Ectodermal cell (in vitro differentiated cells): ENCODE data around the gene KIT. TPM values are rescaled to one million over a fixed set of nuclear protein-coding genes. Genes with fewer than 3 reads are reported as not detected.
"Not testable (repeated sequence)": the region's sequence is repeated elsewhere in the genome, so short reads cannot be mapped to it uniquely, and the experiment has no call there.

Source experiments
- H3K27ac ChIP-seq: 2 replicates; pipeline ENCODE4 v1.7.0; 2013; ENCODE audit warnings: mild to moderate bottlenecking, low read depth, low read length; ENCODE audit not compliant: insufficient read depth, poor library complexity, severe bottlenecking
- H3K27me3 ChIP-seq: 2 replicates; pipeline ENCODE4 v1.7.0; 2013; ENCODE audit warnings: mild to moderate bottlenecking, low read length; ENCODE audit not compliant: insufficient read depth, control insufficient read depth, poor library complexity, severe bottlenecking
- H3K36me3 ChIP-seq: one replicate; pipeline ENCODE4 v1.7.0; 2013; ENCODE audit warnings: low read length; ENCODE audit not compliant: control insufficient read depth, insufficient read depth
- H3K4me1 ChIP-seq: one replicate; pipeline ENCODE4 v1.7.0; 2013; ENCODE audit warnings: low read length; ENCODE audit not compliant: control insufficient read depth, insufficient read depth
- H3K4me3 ChIP-seq: 2 replicates; pipeline ENCODE4 v1.7.0; 2013; ENCODE audit warnings: low read depth, low read length, control low read depth; ENCODE audit not compliant: insufficient read depth
- H3K9me3 ChIP-seq: 2 replicates; pipeline ENCODE4 v1.7.0; 2013; ENCODE audit warnings: mild to moderate bottlenecking, low read length, moderate library complexity; ENCODE audit not compliant: control insufficient read depth
- WGBS, 2 experiments: methylation state at CpG; one replicate each; pipeline ENCODE4 v1.1.7; 2013; ENCODE audit warnings: missing lambda C conversion rate in 2 of 2; 5-methylcytosine and 5-hydroxymethylcytosine counted together
- polyA plus RNA-seq, 4 experiments: library from polyadenylated mRNA; stranded (reverse); fragments of 50-300 nt; gene quantifications; one replicate each; pipeline ENCODE4 v1.2.3, GENCODE V29; 2013

Gene KIT
- 19.9 TPM for polyA plus RNA-seq (2013, experiment 1 of 4)
- polyA plus RNA-seq (2013, experiment 2 of 4): 19.5 TPM
- 20.8 TPM for polyA plus RNA-seq (2013, experiment 3 of 4)
- 22.2 TPM for polyA plus RNA-seq (2013, experiment 4 of 4)

DNA sequence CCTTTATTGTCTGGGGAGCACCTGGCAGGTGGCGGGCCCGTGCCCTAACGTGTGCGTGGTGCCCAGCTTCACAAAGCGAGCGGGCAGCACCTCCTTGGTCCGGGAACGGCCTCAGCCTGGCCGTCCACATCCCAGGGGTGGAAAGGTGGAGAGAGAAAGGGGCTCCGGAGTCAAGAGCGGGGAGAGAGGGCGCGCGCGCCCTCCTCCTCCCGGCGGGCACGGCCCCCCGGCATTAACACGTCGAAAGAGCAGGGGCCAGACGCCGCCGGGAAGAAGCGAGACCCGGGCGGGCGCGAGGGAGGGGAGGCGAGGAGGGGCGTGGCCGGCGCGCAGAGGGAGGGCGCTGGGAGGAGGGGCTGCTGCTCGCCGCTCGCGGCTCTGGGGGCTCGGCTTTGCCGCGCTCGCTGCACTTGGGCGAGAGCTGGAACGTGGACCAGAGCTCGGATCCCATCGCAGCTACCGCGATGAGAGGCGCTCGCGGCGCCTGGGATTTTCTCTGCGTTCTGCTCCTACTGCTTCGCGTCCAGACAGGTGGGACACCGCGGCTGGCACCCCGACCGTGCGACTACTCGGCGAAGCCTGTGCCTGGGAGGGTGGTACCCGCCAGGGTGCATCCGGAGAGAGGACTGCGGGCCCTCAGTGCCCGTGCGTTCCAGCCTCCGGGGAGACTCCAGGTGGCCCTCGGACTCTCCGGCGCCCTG is at the start of gene KIT:
TSS of gene KIT (plus strand) at position 407 of the 701 bp plus-strand sequence. CDS start at position 465, 58 bp downstream.
- 0 to 1% methylated on average over 71 to 72 of the region's 72 CpGs for WGBS, 2 experiments
- Histone ChIP-seq H3K27me3 (peaks cover 61% of the 10 kb centered on the region), H3K4me1 (peaks cover 16% of the 10 kb centered on the region), H3K27ac (no peak within 1 kb of the TSS), H3K36me3 (no peaks in the 10 kb centered on the region), H3K4me3 (peak within 1 kb of the TSS; percentile 70), H3K9me3 (no peaks in the 10 kb centered on the region)

DNA sequence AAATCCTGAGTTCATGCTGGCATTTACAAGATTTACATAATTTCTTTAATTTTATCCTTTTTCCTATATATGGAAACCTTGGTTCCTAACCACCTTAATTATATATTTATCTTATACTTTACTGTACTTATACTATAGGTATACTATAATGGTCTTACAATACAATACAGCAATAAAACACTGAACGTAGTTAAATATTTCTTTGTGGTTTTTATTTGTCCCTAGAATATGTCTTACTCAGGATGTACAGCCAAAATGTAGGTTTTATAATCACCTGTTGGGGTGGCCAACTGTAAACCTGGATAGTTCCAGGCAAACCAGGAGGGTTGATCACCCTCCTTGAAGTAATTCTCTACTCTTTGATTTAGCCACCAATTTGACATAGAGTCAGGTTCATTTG is 48.4 kb upstream of the KIT start:
- Histone ChIP-seq H3K9me3 (no peaks in the 10 kb centered on the region), H3K27me3 (no peaks in the 10 kb centered on the region), H3K4me1 (no peaks in the 10 kb centered on the region), H3K4me3 (no peak overlapping the region), H3K27ac (no peak overlapping the region), H3K36me3 (no peaks in the 10 kb centered on the region)
- 80 to 83% methylated on average over 1 of the region's 1 CpG for WGBS, 2 experiments

DNA sequence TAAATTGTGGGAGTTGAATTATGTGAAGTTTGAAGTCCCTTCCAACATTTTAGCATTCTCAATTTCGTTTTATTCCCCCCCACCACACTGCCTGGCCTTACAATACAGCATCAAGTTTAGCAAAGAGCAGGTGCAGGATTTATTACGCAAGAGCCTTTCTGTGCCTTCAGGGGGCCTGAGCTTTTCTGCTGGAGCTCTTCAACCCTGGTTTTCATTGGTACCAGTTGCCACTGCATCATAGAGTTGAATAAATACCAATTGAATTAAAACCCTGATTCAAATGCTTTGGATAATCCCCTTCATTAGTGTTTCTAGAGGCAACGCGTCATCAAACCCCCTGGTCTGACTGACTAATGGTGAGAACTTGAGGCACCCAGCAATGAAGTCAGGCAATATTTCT is 43.6 kb upstream of the KIT start:
- no peak overlapping the region for H3K4me3 ChIP-seq
- WGBS, 2 experiments: 81 to 85% methylated on average over 4 of the region's 4 CpGs

DNA sequence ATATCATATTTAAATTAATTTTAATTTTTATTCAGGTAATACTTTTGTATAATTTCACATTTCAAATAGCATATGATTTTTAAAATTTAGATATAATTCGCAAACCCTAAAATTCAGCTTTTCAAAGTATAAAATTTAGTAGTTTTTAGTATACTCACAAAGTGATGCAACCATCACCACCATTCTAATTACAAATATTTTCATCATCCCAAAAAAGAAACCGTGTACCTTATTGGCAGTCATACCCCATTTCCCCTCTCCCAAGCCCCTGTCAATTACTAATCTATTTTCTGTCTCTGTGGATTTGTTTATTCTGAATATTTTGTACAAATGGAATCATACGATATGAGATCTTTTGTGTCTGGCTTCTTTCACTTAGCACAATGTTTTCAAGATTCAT is 37.0 kb upstream of the KIT start:
- Histone ChIP-seq H3K36me3 (no peaks in the 10 kb centered on the region), H3K4me3 (no peak overlapping the region), H3K27me3 (no peaks in the 10 kb centered on the region), H3K27ac (no peak overlapping the region), H3K9me3 (no peaks in the 10 kb centered on the region), H3K4me1 (no peaks in the 10 kb centered on the region)
- 92% methylated on average over 2 of the region's 3 CpGs; no CpG with 5 or more reads in 1 of the 2 experiments for WGBS, 2 experiments

More for the DNA sequence above, 43.6 kb upstream of the KIT start:
- no peaks in the 10 kb centered on the region for H3K9me3 ChIP-seq
- H3K27ac ChIP-seq: no peak overlapping the region
- H3K36me3 ChIP-seq: no peaks in the 10 kb centered on the region
- H3K27me3 ChIP-seq: no peaks in the 10 kb centered on the region
- no peaks in the 10 kb centered on the region for H3K4me1 ChIP-seq

DNA sequence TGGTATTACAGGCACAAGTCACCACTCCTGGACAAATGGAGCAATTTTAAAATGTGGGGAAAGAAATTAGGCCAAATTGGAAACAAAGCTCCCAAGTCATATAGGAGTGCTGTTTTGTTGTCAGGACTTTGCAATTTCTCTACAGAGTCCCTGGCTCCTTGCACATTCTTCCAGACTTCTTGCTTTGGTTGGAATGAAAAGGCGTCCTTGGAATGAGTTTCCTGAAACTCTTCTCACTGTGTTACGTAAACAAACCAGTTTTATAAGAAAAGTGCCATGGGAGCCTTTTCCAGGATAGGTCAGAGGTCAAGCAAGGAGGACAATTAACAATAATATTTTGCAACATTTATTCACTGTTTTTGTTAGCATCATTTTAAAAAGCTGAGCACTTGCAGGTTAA is 32.4 kb upstream of the KIT start:
- Histone ChIP-seq H3K27me3 (no peaks in the 10 kb centered on the region), H3K9me3 (no peaks in the 10 kb centered on the region), H3K4me1 (no peaks in the 10 kb centered on the region), H3K27ac (no peak overlapping the region), H3K4me3 (no peak overlapping the region), H3K36me3 (no peaks in the 10 kb centered on the region)
- 74% methylated on average over 2 of the region's 2 CpGs; no CpG with 5 or more reads in 1 of the 2 experiments for WGBS, 2 experiments

DNA sequence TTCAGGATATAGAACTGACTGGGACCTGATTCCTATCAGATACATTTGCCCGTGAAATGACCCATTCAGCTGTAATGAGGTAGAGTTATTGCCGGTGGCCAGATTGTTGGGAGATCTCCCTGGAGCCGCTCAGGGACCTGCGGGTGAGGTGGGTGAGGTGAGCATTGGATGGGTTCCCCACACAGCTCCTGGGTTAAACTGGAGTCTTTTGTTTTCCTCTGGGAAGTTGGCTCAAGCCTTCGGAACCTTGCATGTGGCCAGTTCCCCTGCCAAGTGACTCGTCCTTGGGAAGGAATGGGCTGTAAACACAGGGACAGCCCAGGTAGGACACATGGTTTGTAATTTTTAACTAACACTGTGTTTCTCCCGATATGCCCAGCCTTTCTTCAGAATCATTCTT is 31.6 kb upstream of the KIT start:
- Histone ChIP-seq H3K9me3 (no peaks in the 10 kb centered on the region), H3K27ac (no peak overlapping the region), H3K4me1 (no peaks in the 10 kb centered on the region), H3K4me3 (no peak overlapping the region), H3K36me3 (no peaks in the 10 kb centered on the region), H3K27me3 (no peaks in the 10 kb centered on the region)
- 89% methylated on average over 7 of the region's 7 CpGs for WGBS, 2 experiments

DNA sequence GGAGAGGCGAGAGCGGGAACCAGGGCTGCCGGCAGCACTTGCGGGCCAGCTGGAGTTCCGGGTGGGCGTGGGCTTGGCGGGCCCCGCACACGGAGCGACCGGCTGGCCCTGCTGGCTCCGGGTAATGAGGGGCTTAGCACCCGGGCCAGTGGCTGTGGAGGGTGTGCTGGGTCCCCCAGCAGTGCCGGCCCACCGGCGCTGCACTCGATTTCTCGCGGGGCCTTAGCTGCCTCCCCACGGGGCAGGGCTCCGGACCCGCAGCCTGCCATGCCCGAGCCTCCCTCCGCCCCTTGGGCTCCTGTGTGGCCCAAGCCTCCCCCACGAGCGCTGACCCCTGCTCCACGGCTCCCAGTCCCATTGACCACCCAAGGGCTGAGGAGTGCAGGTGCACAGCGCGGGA is 25.2 kb upstream of the KIT start:
- Histone ChIP-seq H3K27ac (no peak overlapping the region), H3K4me3 (no peak overlapping the region), H3K9me3 (no peaks in the 10 kb centered on the region), H3K4me1 (no peaks in the 10 kb centered on the region), H3K36me3 (no peaks in the 10 kb centered on the region), H3K27me3 (no peaks in the 10 kb centered on the region)
- 94% methylated on average over 29 of the region's 29 CpGs for WGBS, 2 experiments

DNA sequence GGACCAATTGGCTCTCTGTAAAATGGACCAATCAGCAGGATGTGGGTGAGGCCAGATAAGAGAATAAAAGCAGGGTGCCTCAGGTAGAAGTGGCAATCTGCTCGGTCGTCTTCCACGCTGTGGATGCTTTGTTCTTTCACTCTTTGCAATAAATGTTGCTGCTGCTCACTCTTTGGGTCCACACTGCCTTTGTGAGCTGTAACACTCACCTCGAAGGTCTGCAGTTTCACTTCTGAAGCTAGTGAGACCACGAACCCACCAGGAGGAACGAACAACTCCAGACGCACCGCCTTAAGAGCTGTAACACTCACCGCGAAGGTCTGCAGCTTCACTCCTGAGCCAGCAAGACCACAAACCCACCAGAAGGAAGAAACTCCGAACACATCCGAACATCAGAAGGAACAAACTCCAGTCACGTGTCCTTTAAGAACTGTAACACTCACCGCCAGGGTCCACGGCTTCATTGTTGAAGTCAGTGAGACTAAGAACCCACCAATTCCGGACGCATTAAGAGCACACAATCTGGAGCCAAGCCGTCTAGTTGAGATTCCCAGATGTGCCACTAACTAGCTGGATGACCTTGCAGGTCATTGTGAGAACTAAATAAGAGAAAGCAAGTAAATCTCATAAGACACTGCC is 24.5 kb upstream of the KIT start:
- not testable (repeated sequence) for H3K4me1 ChIP-seq, H3K27ac ChIP-seq, H3K9me3 ChIP-seq, H3K36me3 ChIP-seq, H3K27me3 ChIP-seq, H3K4me3 ChIP-seq
- 91 to 92% methylated on average over 18 of the region's 18 CpGs for WGBS, 2 experiments

DNA sequence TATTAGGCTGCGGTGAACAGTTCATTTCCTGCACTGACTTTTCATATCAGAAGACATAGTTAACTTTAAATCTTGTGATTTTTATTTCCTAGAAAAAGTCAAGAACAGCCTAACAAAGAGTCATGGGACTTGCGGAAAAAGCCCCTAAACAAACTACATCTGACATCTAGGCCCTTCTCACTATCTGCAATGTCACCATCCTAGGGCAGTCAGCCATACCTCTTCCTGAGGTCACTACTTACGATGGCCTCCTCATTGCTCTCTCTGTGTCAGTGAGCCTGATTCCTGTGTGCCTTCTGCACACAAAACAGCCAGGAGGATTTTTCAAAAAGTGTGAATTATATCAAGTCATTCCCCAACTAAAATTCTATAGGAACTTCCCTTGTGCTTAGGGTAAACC is 22.4 kb upstream of the KIT start:
- no peak overlapping the region for H3K27ac ChIP-seq
- no peak overlapping the region for H3K4me3 ChIP-seq
- no peaks in the 10 kb centered on the region for H3K36me3 ChIP-seq
- 94% methylated on average over 3 of the region's 3 CpGs for WGBS, 2 experiments
- no peaks in the 10 kb centered on the region for H3K4me1 ChIP-seq
- no peaks in the 10 kb centered on the region for H3K27me3 ChIP-seq
- no peaks in the 10 kb centered on the region for H3K9me3 ChIP-seq

DNA sequence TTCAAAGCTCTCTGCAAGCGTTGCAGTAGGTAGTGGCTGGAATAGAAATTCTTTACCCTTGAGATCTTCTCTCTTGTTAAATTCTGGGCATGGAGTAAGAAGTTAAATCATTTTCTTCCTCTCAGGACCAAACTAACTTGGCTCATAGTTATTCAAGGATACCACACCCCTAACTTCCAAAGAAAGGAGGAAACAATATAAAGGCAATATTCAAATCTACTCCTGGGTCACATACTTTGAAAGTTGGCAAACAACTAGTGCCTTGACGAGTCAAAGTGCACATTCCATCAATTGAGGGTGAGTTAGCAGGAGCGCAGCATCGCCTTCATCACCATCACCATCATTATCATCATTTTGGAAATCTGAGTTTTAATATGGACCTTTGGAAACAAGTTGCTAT is 20.4 kb upstream of the KIT start:
- Histone ChIP-seq H3K4me3 (no peak overlapping the region), H3K27me3 (no peaks in the 10 kb centered on the region), H3K4me1 (no peaks in the 10 kb centered on the region), H3K9me3 (no peaks in the 10 kb centered on the region), H3K27ac (no peak overlapping the region), H3K36me3 (no peaks in the 10 kb centered on the region)
- 79 to 83% methylated on average over 2 to 4 of the region's 4 CpGs for WGBS, 2 experiments
